HuH-7 (cell line): ENCODE results near the gene MXI1.

Experiments
- DNase-seq: peaks from one replicate; pipeline ENCODE4 v3.0.0; 2011; ENCODE audit warnings: low spot score

Gene MXI1

DNA sequence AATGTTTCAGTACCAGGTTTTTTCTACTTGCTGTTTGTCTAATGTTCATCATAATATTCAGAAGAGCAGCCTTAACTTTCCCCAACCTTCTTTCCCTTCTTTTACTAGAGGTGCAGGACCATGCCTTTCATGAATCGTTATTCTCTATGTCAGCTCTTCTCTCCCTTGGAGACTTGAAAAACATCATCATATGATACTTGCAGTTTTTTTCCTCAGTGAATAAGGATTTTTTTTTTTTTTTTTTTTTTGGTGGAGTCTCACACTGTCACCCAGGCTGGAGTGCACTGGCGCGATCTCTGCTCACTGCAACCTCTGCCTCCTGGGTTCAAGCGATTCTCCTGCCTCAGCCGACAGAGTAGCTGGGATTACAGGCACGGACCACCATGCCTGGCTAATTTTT is 67.2 kb downstream of the MXI1 start:
- DNase-seq = no peak

DNA sequence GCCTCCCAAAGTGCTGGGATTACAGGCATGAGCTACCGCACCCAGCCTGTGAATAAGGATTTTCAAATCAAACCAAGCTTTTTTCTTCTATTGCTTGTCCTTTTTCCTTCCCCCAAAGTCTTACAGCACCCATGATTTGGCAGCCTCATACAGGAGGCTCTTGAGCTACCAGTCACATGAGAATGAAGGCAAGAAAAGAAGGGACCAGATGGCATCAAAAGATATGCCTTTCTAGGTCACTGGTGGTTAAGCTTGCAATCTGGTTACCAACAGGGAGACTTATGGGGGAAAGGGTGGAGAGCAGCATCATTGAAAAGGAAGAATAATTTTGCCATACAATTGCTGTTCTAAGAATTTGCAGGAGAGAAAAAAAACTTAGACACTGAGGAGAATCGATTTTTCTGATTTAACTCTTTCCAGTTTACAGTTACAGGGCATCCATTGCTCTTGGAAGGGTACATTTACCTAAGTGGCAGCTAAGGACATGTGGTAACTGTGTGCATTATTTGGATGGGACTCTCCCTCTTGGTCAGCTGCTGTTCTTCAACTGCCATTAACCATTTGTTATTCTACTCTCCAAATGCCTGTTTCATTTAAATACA is 67.8 kb downstream of the MXI1 start:
- no peak for DNase-seq

DNA sequence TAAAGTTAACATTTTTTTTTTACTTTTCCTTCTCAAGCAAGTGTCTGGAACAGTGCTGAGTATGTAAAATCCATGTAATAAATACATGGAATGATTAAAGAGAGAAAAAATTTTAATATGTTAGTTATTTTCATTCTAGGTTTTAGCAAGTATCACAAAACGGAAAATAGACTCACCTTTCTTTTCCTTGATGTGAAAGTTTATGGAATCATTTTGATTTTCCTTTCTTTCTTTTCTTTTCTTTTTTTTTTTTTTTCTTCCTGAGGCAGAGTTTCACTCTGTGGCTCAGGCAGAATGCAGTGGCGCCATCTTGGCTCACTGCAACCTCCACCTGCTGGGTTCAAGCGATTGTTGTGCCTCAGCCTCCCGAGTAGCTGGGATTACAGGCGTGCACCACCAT is 69.2 kb downstream of the MXI1 start:
- no peak for DNase-seq

DNA sequence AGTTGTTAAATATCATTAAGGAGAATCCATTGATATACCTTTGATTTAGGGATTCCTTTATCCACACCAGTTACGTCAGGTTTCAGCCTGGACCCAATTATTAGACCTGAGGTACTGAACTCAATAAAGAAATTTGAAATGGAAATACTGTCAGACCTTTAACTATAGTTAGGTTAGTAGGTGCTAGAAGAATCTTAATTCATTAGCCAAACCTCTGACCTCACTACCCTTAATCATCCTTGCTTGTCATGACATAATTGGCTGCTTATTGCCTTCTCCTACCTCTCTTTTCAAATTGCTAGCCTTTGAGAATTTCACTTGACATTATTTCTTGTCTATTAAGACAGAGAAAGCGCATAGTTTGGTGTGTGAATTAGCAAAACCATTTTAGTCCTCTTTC is 70.2 kb downstream of the MXI1 start:
- DNase-seq = no peak

DNA sequence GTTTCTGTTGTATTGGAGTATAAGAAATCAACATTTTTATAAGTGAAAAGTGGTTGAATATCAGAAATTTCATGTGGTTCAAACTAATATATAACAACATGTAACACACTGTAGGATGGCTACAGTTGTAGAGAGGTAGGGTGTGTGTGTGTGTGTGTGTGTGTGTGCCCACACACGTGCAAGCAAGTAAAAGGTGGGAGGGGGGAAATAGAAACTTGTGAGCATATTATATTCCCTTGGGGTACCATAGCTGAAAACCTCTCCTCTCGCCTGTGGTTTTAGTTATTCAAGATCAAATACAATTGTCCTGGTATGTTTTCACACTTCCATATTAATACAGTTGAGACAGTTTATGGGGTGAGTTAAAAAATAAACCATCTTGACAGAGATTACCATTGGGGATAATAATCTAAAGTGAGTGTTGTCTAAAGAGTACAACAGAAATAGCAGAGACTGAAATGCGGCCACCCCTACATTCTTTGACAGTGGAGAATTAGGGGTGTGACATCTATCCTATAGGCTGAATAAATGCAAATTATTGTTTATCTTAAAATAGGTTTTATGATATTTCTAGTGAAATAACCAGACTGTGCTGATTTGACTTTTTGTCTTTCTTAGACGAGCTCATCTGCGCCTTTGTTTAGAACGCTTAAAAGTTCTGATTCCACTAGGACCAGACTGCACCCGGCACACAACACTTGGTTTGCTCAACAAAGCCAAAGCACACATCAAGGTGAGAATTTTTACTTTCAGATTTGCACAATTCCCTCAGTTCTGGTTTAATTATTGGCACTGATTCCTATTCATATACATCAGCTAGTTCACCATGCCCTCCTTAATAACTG is 71.4 kb downstream of the MXI1 start:
- no peak for DNase-seq

DNA sequence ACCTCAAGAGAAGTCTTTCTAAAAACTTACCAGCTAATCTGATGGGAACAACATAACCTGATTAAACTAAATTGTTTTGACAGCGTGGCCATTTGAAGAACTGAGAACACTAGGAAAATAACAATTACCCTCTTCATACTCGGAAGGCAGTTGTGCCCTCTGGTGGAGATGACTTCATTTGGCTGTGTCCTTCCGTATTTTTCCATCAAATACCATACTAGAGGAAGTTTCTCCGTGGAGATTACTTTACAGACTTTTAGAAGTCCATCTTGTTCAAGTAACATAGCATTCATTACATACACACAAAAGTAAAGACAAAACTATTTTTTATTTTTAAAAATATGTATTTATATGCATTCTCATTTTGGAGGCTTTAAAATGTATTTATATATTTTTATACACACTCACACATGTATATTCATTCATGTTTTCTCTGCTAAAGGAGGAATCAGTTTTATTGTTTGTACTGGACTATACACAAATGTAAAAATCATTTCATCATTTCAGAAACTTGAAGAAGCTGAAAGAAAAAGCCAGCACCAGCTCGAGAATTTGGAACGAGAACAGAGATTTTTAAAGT is 72.1 kb downstream of the MXI1 start:
- peak; percentile 20 for DNase-seq

DNA sequence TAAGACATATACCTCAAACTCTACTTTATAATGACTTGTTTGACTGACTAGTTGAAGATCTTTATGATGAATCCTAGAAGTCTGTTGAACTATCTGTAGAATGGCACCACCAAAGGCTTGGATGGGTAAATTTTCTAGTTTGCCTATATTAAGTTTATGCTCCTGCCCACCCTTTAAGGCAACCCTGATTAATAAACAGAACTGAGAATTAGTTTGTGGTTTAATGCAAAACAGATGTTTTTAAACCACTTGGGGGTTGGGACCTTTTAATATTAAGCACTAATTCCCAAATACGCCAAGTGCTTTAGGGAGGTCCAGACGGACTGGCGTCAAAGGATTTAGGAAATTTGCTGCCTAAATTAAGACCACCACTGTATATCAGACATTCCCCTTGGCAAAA is 76.9 kb downstream of the MXI1 start:
- no peak for DNase-seq

DNA sequence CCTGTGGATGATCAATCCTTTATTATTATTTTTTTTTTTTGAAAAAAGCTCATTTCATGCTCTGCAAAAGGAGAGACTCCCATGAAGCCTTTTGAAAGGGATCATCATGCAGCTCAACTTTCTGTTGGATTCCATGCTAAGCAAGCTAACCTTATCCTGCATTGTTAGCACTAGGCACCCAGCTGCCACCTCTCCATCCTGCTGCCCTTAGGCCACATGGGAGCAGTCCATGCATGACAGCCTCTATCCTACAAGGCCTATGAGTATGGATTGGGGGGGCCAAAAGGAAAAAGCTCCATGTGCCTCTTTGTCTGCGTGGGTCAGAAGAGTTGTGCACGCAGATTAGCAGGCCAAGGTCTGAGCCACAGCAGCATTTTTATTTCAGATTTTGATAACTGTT is 78.1 kb downstream of the MXI1 start:
- no peak for DNase-seq

DNA sequence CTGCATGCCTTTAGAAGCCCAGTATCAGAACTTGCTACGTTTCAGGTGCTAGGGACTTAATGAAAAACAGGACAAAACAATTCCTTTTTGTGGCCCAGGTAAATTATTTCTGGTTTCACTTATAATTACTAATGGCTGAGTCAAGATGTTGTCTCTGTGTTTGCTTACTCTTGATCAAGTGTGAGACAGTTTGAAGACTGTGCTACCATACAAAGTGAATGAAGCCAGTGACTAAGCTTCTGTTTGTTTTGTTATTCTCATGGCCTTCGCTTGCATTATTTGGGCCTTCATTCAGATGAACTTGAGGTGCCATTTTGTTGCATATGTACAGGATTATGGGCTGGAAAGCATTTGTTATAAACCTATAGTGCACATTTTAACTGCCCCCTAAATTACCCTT is 79.4 kb downstream of the MXI1 start:
- no peak for DNase-seq

DNA sequence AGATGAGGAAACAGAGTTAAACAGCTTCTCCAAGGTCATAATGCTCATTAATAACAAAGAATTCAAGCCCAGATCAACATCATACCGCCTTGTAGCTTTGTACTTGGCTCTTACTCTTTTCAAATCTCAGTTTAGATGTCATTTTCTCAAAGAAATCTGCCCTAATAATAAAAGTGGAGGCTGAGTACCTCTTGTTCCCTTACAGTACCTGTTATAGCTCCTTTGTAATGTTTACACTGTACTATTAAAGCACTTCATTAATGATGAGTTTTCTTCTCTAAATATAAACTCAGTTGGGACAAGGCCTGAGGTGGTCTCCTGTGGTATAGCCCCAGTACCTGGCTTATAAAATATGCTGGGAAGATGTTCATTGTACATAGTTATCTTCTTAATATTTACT is 89.6 kb downstream of the MXI1 start:
- no peak for DNase-seq

DNA sequence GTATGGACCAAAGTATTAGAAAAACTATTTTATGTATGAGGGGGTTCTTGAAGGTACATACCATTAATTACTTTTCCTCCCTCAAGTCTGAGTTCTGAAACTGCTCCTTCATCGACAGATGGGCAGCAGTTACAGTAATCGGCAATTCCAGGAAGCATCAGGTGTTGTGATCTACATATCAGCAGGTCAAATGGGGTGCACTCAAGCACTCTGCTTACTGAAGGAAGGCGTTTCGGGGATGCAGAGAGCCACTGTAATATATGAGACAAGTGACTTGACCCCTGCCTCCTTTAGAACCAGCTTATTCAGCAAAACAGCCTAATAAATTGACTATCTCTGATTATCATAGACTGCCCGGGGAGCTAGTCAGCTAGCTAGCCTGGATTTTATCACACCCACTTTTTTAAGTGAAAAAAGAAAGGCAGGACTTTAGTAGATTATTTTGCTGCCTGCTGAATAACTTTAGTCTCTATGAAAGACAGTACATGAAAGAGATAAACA is 93.1 kb downstream of the MXI1 start:
- DNase-seq = no peak

DNA sequence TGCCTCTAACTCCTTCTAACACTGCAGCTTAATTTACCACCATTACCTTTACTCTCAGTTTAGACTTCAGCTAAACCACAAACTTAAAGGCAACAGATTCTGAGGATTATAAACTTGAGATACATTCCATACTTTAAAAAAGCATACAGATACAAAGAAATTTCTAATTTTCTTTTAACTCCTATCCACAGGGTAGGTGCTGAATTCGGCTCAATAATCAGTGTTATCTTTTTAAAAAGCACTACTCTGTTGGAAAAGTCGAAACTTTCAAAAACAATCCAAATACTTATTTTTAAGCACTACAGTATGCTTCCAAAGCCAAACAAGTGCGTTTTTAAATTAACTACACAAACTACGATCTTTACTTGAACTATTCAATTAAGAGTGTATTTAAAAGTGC is 96.3 kb downstream of the MXI1 start:
- DNase-seq = no peak

DNA sequence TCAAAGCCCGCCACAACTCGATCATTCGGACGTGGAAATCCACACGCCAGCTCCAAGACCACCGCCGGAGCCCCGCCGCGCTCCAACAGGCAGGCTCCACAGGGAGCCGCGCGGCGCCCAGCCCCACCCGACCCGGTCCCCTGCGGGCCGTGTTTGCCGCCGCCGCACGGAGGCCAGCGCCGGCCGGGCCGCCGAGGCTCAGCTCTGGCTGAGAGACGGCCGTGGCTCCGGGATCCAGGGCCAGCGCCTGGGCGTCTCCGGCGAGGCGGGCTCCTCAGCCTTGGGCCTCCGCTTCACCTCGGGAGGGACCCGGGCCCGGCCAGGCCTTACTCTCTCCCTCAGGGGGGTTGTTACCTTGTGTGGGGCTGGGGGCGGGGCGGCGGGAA is 97.0 kb downstream of the MXI1 start:
- DNase-seq = no peak

DNA sequence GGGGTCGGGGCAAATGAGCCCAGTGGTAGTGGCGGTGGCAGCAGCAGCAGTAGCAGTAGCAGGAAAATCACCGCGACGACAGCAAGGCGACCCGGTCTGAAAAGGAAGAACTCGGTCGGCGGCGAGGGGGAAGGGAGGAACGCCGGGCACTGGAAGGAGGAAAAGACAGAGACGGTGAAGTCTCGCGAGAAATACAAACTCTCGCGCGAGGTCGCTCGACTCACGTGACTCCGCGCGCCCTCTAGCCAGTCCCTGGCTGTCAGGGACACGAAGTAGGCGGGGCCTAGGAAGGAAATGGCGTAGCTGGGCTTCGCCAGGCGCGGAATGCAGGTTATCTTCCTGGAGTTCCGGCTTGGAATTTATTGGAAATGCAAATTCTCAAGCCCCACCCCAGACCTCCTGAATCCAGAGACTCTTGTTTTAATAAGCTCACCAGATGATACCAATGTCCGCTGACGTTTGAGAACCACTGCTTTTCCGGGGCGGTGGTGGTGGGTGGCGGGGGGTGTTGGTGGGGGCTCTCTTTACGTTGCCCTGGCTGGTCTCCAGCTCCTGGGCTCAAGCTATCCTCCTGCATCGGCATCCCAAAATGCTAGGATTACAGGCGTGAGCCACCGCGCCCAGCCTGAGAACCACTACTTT is 97.5 kb downstream of the MXI1 start, which contains the start of gene SMNDC1:
Gene SMNDC1, minus strand, starts transcription at position 141 of the 642 bp plus-strand sequence. CDS start 1,333 bp downstream, outside the sequence.
- DNase-seq = peak; percentile 78

DNA sequence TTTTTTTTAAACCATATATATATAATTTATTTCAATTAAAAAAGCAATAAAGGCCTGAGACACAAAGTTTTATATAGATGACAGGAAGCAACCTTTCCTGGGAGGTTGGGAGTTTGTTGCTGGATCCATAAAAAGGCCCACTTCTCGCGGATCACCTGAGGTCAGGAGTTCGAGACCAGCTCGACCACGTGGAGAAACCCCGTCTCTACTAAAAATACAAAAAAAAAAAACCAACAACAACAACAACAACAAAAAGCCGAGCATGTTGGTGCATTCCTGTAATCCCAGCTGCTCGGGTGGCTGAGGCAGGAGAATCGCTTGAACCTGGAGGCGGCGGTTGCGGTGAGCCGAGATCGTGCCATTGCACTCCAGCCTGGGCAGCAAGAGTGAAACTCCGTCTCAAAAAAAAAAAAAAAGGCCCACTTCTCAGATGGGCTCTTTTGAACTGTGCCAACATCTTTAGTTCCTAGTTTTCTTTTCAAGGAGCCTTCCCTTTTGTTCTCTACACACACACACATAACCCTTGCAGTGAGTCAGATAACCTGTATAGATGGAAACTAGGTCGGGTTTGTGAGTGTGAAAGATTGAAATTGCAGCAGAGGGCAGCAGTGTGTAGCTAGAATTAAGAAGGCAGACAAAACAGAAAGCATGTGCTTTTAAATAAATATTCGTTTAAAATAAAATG is 98.5 kb downstream of the MXI1 start:
- peak; percentile 50 for DNase-seq

DNA sequence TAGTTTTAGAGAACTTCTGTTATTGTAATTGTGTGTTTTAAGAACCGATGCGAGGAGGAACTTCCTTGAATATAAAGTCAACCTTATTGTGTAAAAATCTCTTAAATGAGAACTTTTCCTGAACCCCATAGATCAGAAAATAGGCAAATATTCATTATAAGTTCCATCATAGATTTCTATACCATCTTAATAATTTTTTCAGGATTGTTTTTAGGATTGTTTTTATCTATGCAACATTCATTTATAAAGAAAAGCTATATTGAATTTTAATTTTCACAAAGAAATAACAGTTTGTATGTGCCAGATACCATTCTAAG is 99.0 kb downstream of the MXI1 start:
- DNase-seq = no peak

DNA sequence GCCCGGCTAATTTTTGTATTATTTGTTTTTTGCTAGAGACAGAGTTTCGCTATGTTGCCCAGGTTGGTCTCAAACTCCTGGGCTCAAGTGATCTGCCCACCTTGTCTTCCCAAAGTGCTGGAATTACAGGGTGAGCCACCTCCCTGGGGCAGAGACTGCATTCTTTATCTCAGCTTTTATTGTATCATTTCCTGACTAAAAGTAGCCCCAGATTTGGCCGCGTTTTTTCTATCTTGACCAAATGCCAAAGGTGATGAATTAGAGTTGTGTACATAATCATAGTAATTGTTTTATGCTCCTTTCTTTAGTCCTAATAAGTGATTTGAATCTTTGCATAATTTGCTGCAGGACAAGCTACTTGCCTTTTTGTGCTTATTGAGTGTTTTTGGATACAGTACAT is 100.4 kb downstream of the MXI1 start:
- no peak for DNase-seq

DNA sequence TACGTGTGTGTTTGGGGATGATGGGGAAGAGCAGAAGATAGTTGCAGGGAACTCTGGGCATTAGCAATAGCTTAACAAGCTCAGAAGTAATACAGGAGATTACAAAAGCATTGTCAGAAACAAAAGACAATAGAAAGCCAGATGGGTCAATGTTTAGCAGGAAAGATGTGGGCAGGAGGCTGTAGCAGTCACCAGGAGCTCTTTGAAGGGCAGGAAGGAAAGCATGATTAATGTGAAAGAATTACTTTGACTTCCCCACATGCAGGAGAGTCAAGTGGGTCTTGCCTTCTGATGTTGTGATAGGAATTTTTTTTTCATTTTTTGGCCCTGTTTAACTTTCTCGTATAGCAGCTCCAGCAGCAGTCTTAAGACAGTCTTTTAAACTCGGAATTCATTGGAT is 103.3 kb downstream of the MXI1 start:
- no peak for DNase-seq

DNA sequence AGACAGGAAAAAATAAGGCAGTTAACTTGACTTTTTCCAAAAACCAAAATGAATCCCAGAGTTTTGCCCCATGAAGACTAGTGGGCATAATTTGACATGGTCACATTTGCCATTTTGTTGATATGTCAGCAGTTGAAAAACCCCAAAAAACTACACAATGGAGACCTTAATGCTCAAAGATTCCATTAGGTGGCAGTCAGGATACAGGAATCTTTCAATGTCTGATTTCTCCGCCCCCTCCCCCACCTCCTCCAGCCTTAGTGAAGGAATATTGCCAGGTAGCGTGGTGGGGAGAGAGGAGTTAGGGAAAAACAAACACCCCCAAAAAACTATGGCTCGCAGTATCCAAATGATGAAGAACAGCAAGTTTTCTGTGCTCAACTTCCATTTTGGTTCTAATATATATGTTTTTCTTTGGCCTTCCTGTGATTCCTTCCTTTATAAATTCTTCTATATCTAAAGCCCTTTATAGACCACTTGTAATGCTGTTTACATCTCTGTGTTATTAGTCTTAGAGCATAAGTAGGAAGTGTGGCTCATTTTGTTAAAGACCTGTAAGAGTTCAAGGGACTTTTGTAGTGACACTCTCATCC is 104.0 kb downstream of the MXI1 start:
- peak; percentile 41 for DNase-seq

DNA sequence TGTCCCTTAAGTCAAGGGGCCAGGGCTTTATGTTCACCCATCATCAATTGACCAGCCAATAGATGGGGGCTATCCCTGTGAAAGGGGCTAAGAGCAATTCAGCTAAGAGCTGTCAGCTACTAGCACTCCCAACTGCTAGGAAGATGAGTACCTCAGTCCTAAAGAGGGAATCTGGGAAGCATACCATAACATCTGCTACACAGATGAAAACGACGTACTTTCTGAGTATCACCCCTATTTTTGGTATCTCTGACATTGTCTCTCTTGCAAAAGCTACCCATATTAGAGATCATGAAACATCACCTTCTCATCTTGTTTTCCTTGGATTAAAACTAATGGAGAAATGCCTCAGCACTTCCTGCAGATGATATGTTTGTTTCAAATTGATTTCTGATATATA is 104.8 kb downstream of the MXI1 start:
- DNase-seq = no peak

DNA sequence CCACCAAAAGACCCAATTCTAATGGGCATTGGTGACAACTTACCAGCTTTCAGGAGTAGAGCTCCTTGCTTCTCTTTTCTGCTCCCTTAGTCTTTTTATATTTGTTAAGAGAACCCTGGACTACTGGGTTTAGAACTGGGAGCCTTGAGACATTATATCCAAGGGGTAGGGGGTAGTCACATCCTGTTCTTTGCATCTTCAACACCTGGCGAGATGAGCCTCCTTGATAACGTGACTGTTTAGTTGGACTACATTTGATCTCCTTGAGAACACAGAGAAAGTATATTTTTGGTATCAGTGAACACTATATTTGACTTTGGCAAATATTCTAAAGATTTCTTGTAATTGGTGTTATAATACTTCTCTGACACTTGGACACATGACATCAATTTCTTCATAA is 106.3 kb downstream of the MXI1 start:
- no peak for DNase-seq
